H54 (cell line): ENCODE data around the gene PLAC1.

ENCODE experiments used
- DNase-seq: peaks from one replicate; pipeline ENCODE4 v3.0.0; 2011; ENCODE audit warnings: low spot score, mixed read lengths; ENCODE audit not compliant: insufficient read length
- FAIRE-seq: peaks from 3 replicates; lab custom pipeline; 2011; peaks lifted over from hg19 to GRCh38; lab: Jason Lieb, UNC
- POLR2A ChIP-seq: IDR thresholded peaks from 2 replicates; pipeline ENCODE4 v1.6.1; 2011; ENCODE audit warnings: low read depth, mild to moderate bottlenecking, low read length

The PLAC1 gene

GRCh38 chrX:134659761-134660160 is 1.5 kb upstream of the PLAC1 start:
- TF ChIP-seq POLR2A: no peak
- peak; percentile 11 for FAIRE-seq
- no peak for DNase-seq

GRCh38 chrX:134658760-134659023 is 421 bp upstream of the PLAC1 start:
- DNase-seq (no peak), FAIRE-seq (no peak)
- no peak for TF ChIP-seq POLR2A

- DNase-seq: no peak
- no peak for FAIRE-seq
- TF ChIP-seq POLR2A: no peak
Observed at GRCh38 chrX:134654398-134655012, 3.8 kb downstream of the PLAC1 start.

- FAIRE-seq (no peak), DNase-seq (no peak)
- TF ChIP-seq POLR2A: no peak
Observed at GRCh38 chrX:134653835-134654234, 4.4 kb downstream of the PLAC1 start.

GRCh38 chrX:134650701-134651100 is 7.6 kb downstream of the PLAC1 start:
- no peak for DNase-seq
- no peak for FAIRE-seq
- TF ChIP-seq POLR2A: no peak

- DNase-seq (no peak), FAIRE-seq (no peak)
- TF ChIP-seq POLR2A: no peak
Observed at GRCh38 chrX:134649770-134650169, 8.5 kb downstream of the PLAC1 start.

DNA sequence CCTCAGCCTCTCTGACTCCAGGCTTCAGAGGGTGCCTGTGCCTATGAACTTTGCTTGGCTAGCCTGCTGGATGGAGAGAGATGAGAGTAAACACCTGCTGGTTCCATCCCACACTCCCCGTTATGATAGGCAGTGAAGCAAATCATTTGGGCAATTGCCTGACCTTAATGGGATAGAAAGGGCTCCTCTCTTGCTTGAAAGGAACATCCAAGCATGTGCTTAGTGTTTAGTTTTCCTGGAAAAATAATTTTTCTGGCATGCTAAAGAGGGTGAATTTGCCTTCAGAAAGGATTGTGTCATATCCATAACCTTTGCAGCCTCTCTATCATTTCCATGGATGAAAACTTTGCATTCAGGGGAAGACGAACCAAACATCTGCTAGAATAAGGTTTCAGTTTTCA is 10.8 kb downstream of the PLAC1 start:
- no peak for DNase-seq
- FAIRE-seq: no peak
- TF ChIP-seq POLR2A: no peak

GRCh38 chrX:134646691-134647090 is 11.6 kb downstream of the PLAC1 start:
- DNase-seq: no peak
- TF ChIP-seq POLR2A: no peak
- FAIRE-seq: no peak

GRCh38 chrX:134645936-134646543 is 12.2 kb downstream of the PLAC1 start:
- no peak for TF ChIP-seq POLR2A
- FAIRE-seq: no peak
- no peak for DNase-seq

GRCh38 chrX:134642386-134642785 is 15.9 kb downstream of the PLAC1 start:
- no peak for TF ChIP-seq POLR2A
- DNase-seq (no peak), FAIRE-seq (no peak)

DNA sequence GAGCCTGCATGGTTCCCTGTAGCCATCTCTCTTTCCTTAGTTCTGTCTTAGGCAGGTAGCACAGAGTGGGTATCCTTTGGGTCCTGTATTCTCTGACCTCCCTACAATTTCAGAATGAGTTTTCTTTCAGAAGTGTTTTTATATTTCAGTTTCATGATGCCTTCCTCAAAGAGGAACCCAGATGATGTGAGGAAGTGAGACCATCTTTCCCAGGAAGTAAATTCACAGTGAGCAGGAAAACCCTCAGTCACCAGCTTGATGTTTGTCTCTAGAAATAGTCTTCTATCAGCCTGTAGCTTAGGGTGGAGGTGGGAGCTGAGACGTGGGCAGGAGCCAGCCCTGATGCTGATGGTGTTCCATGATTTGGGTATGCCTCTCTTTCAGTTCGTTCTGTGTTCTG is 16.9 kb downstream of the PLAC1 start:
- DNase-seq (no peak), FAIRE-seq (no peak)
- TF ChIP-seq POLR2A: no peak

DNA sequence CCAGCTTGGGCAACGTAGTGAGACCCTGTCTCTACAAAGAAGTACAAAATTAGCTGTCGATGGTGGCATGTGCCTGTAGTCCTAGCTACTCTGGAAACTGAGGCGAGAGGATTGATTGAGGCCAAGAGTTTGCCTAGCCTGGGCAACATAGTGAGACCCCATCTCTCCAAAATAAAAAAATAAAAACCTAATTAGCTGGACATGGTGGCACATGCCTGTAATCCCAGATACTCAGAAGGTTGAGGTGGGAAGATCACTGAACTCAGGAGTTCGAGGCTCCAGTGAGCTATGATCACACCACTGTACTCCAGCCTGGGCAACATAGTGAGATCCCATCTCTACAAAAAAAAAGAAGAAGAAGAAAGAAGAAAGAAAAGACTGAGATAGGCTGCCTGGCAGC is 17.4 kb downstream of the PLAC1 start:
- FAIRE-seq (no peak), DNase-seq (no peak)
- no peak for TF ChIP-seq POLR2A

DNA sequence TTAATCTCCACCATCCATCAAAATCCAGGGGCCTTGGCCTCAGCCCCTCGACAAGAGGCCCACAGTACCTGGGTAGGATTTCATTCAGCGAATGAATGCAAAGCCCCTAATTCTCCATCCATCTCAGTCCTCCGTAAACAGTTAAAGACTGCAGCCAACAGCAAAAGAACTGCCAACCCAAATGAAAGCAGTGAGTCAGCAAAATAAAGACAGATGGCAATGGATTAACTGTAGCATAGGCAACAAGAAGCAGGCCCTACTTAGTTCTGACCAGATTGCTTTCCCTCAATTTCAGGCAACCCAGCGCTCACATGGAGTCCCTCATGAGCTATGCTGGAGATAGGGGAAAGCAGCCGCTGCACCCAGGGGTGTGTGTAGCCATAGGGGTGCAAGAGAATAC is 21.4 kb downstream of the PLAC1 start:
- FAIRE-seq: no peak
- no peak for TF ChIP-seq POLR2A
- no peak for DNase-seq

GRCh38 chrX:134634691-134635090 is 23.6 kb downstream of the PLAC1 start:
- no peak for FAIRE-seq

DNA sequence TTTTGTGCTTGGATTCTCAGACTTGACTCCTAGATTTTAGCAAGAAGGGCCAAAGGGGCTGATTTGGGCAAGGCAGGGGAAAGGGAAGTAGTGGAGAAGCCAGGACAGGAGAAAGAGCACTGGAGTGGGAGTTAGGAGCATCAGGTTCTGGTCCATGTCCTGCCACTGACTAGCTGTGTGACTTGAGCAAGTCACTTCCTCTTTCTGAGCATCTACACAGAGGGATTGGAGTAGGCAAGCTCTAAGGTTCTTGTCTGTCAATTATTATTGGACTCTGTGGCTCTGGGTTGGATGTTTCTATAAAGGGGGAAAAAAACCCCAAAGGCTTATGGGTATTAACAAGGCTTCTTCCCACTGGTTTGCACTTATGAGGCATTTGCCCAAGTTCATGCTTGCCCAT is 24.4 kb downstream of the PLAC1 start:
- DNase-seq: no peak
- FAIRE-seq: no peak
- TF ChIP-seq POLR2A: no peak

More at GRCh38 chrX:134634691-134635090, 23.6 kb downstream of the PLAC1 start:
- DNase-seq: no peak
- TF ChIP-seq POLR2A: no peak
